Measurements from ENCODE around the gene PTPRT. TPM values are rescaled to one million over a fixed set of nuclear protein-coding genes. Genes with fewer than 3 reads are reported as not detected.

The PTPRT gene
- total RNA-seq, 3 donors from 2014 or later, result 0.32 to 6.3 (median 4.9) TPM

DNA sequence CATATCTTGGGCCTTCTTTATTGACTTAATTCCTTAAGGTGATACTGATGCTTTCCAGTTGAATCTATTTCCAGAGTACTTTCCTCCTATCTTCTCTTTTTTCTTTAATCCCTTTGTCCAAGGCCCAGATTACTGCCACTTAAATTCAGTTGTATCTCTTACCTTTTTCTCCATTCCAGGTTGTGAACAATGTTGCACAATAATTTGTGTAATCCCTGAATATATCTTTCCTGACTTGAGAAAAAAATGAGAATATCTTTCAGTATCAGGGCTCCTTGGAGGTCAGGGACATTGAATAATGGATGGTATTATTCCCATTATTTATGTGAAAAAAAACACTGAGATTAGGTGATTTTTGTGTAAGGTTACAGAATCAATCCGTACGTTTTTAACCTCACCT, 683.3 kb downstream of the PTPRT start:
- no peak for DNase-seq (ENCODE audit: low spot score in 2 of 2)
- Histone ChIP-seq H3K4me1 (no peaks in the 10 kb centered on the region), H3K4me3 (no peak overlapping the region), H3K27ac (no peak overlapping the region), H3K36me3 (no peaks in the 10 kb centered on the region), H3K27me3 (no peaks in the 10 kb centered on the region), H3K9me3 (no peaks in the 10 kb centered on the region)
- TF ChIP-seq, protein P1, sequence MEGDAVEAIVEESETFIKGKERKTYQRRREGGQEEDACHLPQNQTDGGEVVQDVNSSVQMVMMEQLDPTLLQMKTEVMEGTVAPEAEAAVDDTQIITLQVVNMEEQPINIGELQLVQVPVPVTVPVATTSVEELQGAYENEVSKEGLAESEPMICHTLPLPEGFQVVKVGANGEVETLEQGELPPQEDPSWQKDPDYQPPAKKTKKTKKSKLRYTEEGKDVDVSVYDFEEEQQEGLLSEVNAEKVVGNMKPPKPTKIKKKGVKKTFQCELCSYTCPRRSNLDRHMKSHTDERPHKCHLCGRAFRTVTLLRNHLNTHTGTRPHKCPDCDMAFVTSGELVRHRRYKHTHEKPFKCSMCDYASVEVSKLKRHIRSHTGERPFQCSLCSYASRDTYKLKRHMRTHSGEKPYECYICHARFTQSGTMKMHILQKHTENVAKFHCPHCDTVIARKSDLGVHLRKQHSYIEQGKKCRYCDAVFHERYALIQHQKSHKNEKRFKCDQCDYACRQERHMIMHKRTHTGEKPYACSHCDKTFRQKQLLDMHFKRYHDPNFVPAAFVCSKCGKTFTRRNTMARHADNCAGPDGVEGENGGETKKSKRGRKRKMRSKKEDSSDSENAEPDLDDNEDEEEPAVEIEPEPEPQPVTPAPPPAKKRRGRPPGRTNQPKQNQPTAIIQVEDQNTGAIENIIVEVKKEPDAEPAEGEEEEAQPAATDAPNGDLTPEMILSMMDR (IDR thresholded peaks at IDR 0.05), result no peak
- no peak for TF ChIP-seq POLR2AphosphoS5 (IDR thresholded peaks at IDR 0.05)
- no peak for TF ChIP-seq POLR2A (IDR thresholded peaks at IDR 0.05)
- intact Hi-C loops (cut with DNase I; ENCODE audit: low total_unique reads), result no loop called here

DNA sequence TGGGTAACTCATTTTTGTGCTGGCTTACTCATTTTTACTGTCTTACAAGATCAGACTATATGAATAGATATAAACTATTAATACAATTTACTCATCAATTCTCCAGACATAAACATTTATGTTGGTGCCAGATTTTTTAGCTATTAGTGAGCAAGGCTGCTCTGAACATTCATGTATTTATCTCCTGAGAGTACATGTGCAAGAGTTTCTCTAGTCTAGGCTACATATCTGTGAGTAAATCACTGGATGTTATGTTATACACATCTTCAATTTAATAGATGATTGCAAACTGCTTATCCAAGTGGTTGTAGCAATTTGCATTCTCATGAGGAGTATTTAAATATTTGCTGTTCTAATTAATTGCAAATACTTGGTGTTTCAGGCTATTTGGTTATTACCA, 687.1 kb downstream of the PTPRT start:
- no peaks in the 10 kb centered on the region for H3K9me3 ChIP-seq
- intact Hi-C loops (cut with DNase I; ENCODE audit: low total_unique reads), result no loop called here
- TF ChIP-seq POLR2AphosphoS5 (IDR thresholded peaks at IDR 0.05) (no peak), POLR2A (IDR thresholded peaks at IDR 0.05) (no peak)
- TF ChIP-seq, protein P1 (IDR thresholded peaks at IDR 0.05), result no peak
- H3K4me3 ChIP-seq, result no peak overlapping the region
- DNase-seq (ENCODE audit: low spot score in 2 of 2), result no peak
- no peaks in the 10 kb centered on the region for H3K27me3 ChIP-seq
- no peak overlapping the region for H3K27ac ChIP-seq
- H3K4me1 ChIP-seq, result no peaks in the 10 kb centered on the region
- no peaks in the 10 kb centered on the region for H3K36me3 ChIP-seq

DNA sequence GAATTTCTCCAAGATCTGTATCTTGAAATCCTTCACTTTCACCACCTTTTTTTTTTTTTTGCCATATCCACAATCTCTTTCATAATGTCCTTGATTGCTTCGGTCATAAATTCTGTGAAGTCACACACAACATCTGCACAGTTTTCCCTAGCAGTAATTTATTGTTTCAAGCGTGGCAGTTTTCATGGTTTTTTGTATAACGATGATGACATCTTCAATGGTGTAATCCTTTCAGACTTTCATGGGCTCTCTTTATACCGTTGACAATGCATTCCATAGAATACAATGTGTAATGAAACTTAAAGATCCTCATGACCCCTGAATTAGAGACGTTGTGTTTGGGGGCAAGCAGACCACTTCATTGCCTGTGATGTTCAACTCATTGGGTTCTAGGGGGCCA, 693.1 kb downstream of the PTPRT start:
- Histone ChIP-seq H3K4me1 (no peaks in the 10 kb centered on the region), H3K27me3 (no peaks in the 10 kb centered on the region), H3K4me3 (no peak overlapping the region), H3K36me3 (no peaks in the 10 kb centered on the region), H3K27ac (no peak overlapping the region), H3K9me3 (no peaks in the 10 kb centered on the region)
- intact Hi-C loops (cut with DNase I; ENCODE audit: low total_unique reads), result no loop called here
- TF ChIP-seq POLR2A (IDR thresholded peaks at IDR 0.05) (no peak), POLR2AphosphoS5 (IDR thresholded peaks at IDR 0.05) (no peak)
- TF ChIP-seq, protein P1 (IDR thresholded peaks at IDR 0.05), result no peak
- no peak for DNase-seq (ENCODE audit: low spot score in 2 of 2)

DNA sequence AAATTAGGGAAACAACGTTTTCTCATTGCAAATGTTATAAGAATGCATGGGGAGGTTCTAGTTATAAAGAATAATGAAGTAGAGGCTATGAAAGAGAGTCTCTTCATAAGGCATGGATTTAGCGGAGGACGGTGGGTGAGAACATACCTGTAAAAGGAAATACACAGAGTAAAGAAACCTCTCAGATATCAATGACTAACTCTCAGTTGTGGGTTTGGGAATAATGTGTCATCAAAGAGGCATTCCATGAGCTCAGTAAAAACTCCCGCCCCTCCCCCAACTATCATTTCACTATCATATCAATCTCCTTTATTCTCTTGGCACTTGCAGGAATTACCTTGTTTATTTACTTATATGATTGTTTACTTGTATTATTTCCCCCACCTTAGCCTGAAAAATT, 695.4 kb downstream of the PTPRT start:
- intact Hi-C loops (cut with DNase I; ENCODE audit: low total_unique reads), result no loop called here
- H3K27ac ChIP-seq, result no peak overlapping the region
- TF ChIP-seq, protein P1 (IDR thresholded peaks at IDR 0.05), result no peak
- TF ChIP-seq POLR2AphosphoS5 (IDR thresholded peaks at IDR 0.05) (no peak), POLR2A (IDR thresholded peaks at IDR 0.05) (no peak)

DNA sequence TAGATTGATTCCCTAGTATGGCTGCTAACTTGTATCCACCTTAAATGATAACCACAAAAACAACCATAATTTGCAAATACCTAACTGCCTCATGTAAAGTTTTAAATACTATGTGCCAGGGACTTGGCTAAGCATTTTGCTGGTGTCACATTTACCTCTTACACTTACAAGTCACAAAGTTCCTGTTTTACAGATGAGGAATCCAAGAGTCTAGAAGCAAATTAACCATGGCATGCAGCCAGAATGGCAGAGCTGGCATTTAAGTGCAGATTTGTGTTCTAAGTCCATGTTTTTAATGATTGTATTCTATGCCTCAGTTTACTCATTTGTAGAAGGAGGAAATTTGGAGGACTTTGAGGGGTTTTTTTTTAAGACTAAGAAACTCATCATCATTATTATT, 696.7 kb downstream of the PTPRT start:
- no peak for TF ChIP-seq POLR2A (IDR thresholded peaks at IDR 0.05)
- TF ChIP-seq, protein P1 (IDR thresholded peaks at IDR 0.05), result no peak
- TF ChIP-seq POLR2AphosphoS5 (IDR thresholded peaks at IDR 0.05), result no peak
- Histone ChIP-seq H3K36me3 (no peaks in the 10 kb centered on the region), H3K4me1 (no peaks in the 10 kb centered on the region), H3K4me3 (no peak overlapping the region), H3K27ac (no peak overlapping the region), H3K27me3 (no peaks in the 10 kb centered on the region), H3K9me3 (no peaks in the 10 kb centered on the region)
- intact Hi-C loops (cut with DNase I; ENCODE audit: low total_unique reads), result no loop called here
- no peak for DNase-seq (ENCODE audit: low spot score in 2 of 2)

More for the DNA sequence above, 695.4 kb downstream of the PTPRT start:
- Histone ChIP-seq H3K4me3 (no peak overlapping the region), H3K9me3 (no peaks in the 10 kb centered on the region), H3K36me3 (no peaks in the 10 kb centered on the region), H3K27me3 (no peaks in the 10 kb centered on the region), H3K4me1 (no peaks in the 10 kb centered on the region)
- DNase-seq (ENCODE audit: low spot score in 2 of 2), result no peak

Data from breast epithelium (tissue), 4 donors.